GM23338 (cell line): Measurements from ENCODE around the gene LRIG3. TPM values are rescaled to one million over a fixed set of nuclear protein-coding genes. Genes with fewer than 3 reads are reported as not detected.

Experiments used
- ATAC-seq: fragments of 200-7000 bp; cut with Tn5 transposase; 3 replicates; pipeline ENCODE4 v1.9.1; 2020
- DNase-seq: peaks from one replicate; pipeline ENCODE4 v3.0.0-alpha.2; 2015; ENCODE audit warnings: low spot score
- H2AFZ ChIP-seq: fragments of 200-600 bp; sonication (generic); 2 replicates; pipeline ENCODE4 v1.8.0; 2016; ENCODE audit warnings: antibody characterized with exemption, mild to moderate bottlenecking, moderate library complexity
- H3F3A ChIP-seq: fragments of 200-600 bp; sonication (generic); replicated peaks from 2 replicates; pipeline ENCODE4 v1.8.0; 2017; ENCODE audit warnings: antibody characterized with exemption, mixed run types, low read depth
- H3K27ac ChIP-seq: fragments of 200-600 bp; sonication (generic); 2 replicates; pipeline ENCODE4 v1.6.1; 2016; ENCODE audit warnings: low read depth
- H3K27me3 ChIP-seq: fragments of 200-600 bp; sonication (generic); 2 replicates; pipeline ENCODE4 v1.8.0; 2016; ENCODE audit warnings: mild to moderate bottlenecking, mixed run types, moderate library complexity; ENCODE audit not compliant: insufficient read depth
- H3K36me3 ChIP-seq: fragments of 200-600 bp; sonication (generic); 2 replicates; pipeline ENCODE4 v1.8.0; 2016; ENCODE audit warnings: mild to moderate bottlenecking; ENCODE audit not compliant: insufficient read depth
- H3K4me1 ChIP-seq: fragments of 200-600 bp; sonication (generic); 2 replicates; pipeline ENCODE4 v1.8.0; 2016; ENCODE audit warnings: mild to moderate bottlenecking, moderate library complexity; ENCODE audit not compliant: insufficient read depth
- H3K4me2 ChIP-seq: fragments of 200-600 bp; sonication (generic); 2 replicates; pipeline ENCODE4 v1.7.1; 2017; ENCODE audit warnings: mixed run types
- H3K4me3 ChIP-seq: fragments of 200-600 bp; sonication (generic); 2 replicates; pipeline ENCODE4 v1.6.1; 2016; ENCODE audit warnings: mixed run types
- H3K79me2 ChIP-seq: fragments of 200-600 bp; sonication (generic); replicated peaks from 2 replicates; pipeline ENCODE4 v1.8.0; 2017; ENCODE audit warnings: mild to moderate bottlenecking; ENCODE audit not compliant: insufficient read depth
- H3K9me2 ChIP-seq: fragments of 200-600 bp; sonication (generic); 2 replicates; pipeline ENCODE4 v1.8.0; 2017; ENCODE audit not compliant: insufficient read depth
- H4K20me1 ChIP-seq: fragments of 200-600 bp; sonication (generic); replicated peaks from 2 replicates; pipeline ENCODE4 v1.8.0; 2017; ENCODE audit warnings: mild to moderate bottlenecking; ENCODE audit not compliant: insufficient read depth
- H3K27ac Mint-ChIP-seq: 2 replicates; pipeline ENCODE4 v1.8.0; 2020; ENCODE audit warnings: inconsistent platforms, mild to moderate bottlenecking, moderate library complexity, mixed read lengths
- H3K27me3 Mint-ChIP-seq: 3 replicates; pipeline ENCODE4 v1.8.0; 2022; ENCODE audit warnings: low read depth, mild to moderate bottlenecking, moderate library complexity, mixed read lengths, inconsistent platforms; ENCODE audit not compliant: insufficient read depth, poor library complexity
- H3K36me3 Mint-ChIP-seq: 3 replicates; pipeline ENCODE4 v1.8.0; 2021; ENCODE audit warnings: low read depth, mild to moderate bottlenecking, inconsistent platforms, moderate library complexity, mixed read lengths
- H3K4me1 Mint-ChIP-seq: 3 replicates; pipeline ENCODE4 v1.8.0; 2020; ENCODE audit warnings: mild to moderate bottlenecking, inconsistent platforms, mixed read lengths
- H3K4me3 Mint-ChIP-seq: 3 replicates; pipeline ENCODE4 v1.8.0; 2021; ENCODE audit warnings: moderate library complexity, mild to moderate bottlenecking, inconsistent platforms, mixed read lengths
- H3K9me3 Mint-ChIP-seq: 3 replicates; pipeline ENCODE4 v1.8.0; 2020; ENCODE audit warnings: moderate library complexity, mild to moderate bottlenecking, inconsistent platforms, mixed read lengths
- CTCF ChIP-seq, 2 experiments: fragments of 200-600 bp in 1 of 2; sonication (generic) in 1 of 2; conservative IDR thresholded peaks; 2 replicates each; pipeline versions ENCODE4 v1.5.1 to v1.6.1; 2016 to 2017; ENCODE audit warnings: antibody characterized with exemption in 2 of 2, low read depth in 2 of 2, mild to moderate bottlenecking in 2 of 2, moderate library complexity in 1 of 2
- ETS1 ChIP-seq: IDR thresholded peaks from 2 replicates; pipeline ENCODE4 v1.6.1; 2016; ENCODE audit warnings: antibody characterized with exemption
- EZH2 ChIP-seq: fragments of 200-600 bp; sonication (generic); IDR thresholded peaks from one replicate; pipeline ENCODE4 v1.8.0; 2017; ENCODE audit warnings: antibody characterized with exemption, mild to moderate bottlenecking, low read depth; ENCODE audit not compliant: unreplicated experiment
- NANOG ChIP-seq: IDR thresholded peaks from 2 replicates; pipeline ENCODE4 v1.6.1; 2016; ENCODE audit warnings: antibody characterized with exemption, borderline replicate concordance
- POLR2AphosphoS5 ChIP-seq: IDR thresholded peaks from 2 replicates; pipeline ENCODE4 v1.6.1; 2016; ENCODE audit warnings: antibody characterized with exemption, low read depth
- STAT1 ChIP-seq: IDR thresholded peaks from one replicate; pipeline ENCODE4 v1.6.1; 2016; ENCODE audit warnings: antibody characterized with exemption; ENCODE audit not compliant: unreplicated experiment
- ZNF331 ChIP-seq: fragments of 250-450 bp; sonication (Bioruptor Pico); IDR thresholded peaks from 2 replicates; pipeline ENCODE4 v1.5.0; 2020; ENCODE audit warnings: low read depth, mild to moderate bottlenecking, moderate library complexity
- polyA plus RNA-seq: library from polyadenylated mRNA; unstranded; fragments of >200 nt; fragmentation: Nextera tagmentation; extraction: Ambion mirVana; gene quantifications from 2 replicates; pipeline ENCODE4 v1.2.1, GENCODE V29; 2016
- total RNA-seq: library from RNA; depleted of rRNA; stranded (reverse); fragments of >200 nt; shearing (Covaris generic); gene quantifications from 2 replicates; pipeline ENCODE4 v1.2.3, GENCODE V29; 2014
- TF ChIP-seq, protein P1 (sequence below): IDR thresholded peaks from one replicate; pipeline ENCODE4 v1.6.1; 2018; ENCODE audit warnings: antibody characterized with exemption; ENCODE audit not compliant: unreplicated experiment
- TF ChIP-seq, protein P2 (sequence below): fragments of 250-450 bp; sonication (Bioruptor Pico); IDR thresholded peaks from 2 replicates; pipeline ENCODE4 v1.5.0; 2020; ENCODE audit warnings: mild to moderate bottlenecking, moderate library complexity

The LRIG3 gene
- total and polyA plus RNA-seq, 2 experiments from 2014 or later = 1.6 to 7.5 TPM

GRCh38 chr12:58966939-58967338 is 46.6 kb upstream of the LRIG3 start (continued):
- TF ChIP-seq NANOG (no peak), ETS1 (no peak), EZH2 (no peak), ZNF331 (CRISPR knock-in tag) (no peak), STAT1 (no peak), POLR2AphosphoS5 (no peak), CTCF (conservative IDR thresholded peaks at IDR 0.05; ENCODE audit: low read depth in 2 of 2) (no peak)
- TF ChIP-seq, protein P1, sequence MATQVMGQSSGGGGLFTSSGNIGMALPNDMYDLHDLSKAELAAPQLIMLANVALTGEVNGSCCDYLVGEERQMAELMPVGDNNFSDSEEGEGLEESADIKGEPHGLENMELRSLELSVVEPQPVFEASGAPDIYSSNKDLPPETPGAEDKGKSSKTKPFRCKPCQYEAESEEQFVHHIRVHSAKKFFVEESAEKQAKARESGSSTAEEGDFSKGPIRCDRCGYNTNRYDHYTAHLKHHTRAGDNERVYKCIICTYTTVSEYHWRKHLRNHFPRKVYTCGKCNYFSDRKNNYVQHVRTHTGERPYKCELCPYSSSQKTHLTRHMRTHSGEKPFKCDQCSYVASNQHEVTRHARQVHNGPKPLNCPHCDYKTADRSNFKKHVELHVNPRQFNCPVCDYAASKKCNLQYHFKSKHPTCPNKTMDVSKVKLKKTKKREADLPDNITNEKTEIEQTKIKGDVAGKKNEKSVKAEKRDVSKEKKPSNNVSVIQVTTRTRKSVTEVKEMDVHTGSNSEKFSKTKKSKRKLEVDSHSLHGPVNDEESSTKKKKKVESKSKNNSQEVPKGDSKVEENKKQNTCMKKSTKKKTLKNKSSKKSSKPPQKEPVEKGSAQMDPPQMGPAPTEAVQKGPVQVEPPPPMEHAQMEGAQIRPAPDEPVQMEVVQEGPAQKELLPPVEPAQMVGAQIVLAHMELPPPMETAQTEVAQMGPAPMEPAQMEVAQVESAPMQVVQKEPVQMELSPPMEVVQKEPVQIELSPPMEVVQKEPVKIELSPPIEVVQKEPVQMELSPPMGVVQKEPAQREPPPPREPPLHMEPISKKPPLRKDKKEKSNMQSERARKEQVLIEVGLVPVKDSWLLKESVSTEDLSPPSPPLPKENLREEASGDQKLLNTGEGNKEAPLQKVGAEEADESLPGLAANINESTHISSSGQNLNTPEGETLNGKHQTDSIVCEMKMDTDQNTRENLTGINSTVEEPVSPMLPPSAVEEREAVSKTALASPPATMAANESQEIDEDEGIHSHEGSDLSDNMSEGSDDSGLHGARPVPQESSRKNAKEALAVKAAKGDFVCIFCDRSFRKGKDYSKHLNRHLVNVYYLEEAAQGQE = no peak

DNA sequence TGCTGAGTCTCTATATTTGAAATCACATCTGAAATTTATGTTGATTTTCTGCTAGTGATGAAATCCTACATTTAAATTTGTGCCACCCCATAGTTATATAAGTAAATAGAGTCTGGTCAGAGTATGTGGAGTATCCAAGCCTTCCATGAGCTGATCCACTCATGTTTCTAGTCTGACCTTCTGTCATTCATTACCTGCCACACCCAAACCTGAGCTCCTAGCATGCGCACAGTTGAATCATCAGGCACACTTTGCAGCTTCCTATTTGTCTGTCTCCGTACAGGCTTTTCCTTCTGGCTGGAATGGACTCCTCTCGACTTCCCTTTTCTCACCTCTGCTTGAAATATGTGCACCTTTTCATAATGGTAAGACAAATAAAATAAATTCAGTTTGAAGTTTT is 45.3 kb upstream of the LRIG3 start:
- Mint-ChIP-seq H3K27ac (no peak overlapping the region), H3K9me3 (no peaks in the 10 kb centered on the region), H3K4me3 (no peak overlapping the region), H3K4me1 (no peaks in the 10 kb centered on the region; the same call in 1 of the 3 replicates), H3K36me3 (no peaks in the 10 kb centered on the region), H3K27me3 (no peaks in the 10 kb centered on the region)
- no peaks in the 10 kb centered on the region for H3K9me2 ChIP-seq
- H3F3A ChIP-seq = no peaks in the 10 kb centered on the region
- no peak overlapping the region for H3K27ac ChIP-seq
- H3K79me2 ChIP-seq = no peaks in the 10 kb centered on the region
- ATAC-seq = no peak
- no peak for DNase-seq
- H3K27me3 ChIP-seq = no peaks in the 10 kb centered on the region
- no peak overlapping the region for H3K4me2 ChIP-seq
- no peak overlapping the region for H2AFZ ChIP-seq
- no peaks in the 10 kb centered on the region for H3K4me1 ChIP-seq
- no peaks in the 10 kb centered on the region for H3K36me3 ChIP-seq
- TF ChIP-seq ETS1 = no peak
- TF ChIP-seq, protein P2, sequence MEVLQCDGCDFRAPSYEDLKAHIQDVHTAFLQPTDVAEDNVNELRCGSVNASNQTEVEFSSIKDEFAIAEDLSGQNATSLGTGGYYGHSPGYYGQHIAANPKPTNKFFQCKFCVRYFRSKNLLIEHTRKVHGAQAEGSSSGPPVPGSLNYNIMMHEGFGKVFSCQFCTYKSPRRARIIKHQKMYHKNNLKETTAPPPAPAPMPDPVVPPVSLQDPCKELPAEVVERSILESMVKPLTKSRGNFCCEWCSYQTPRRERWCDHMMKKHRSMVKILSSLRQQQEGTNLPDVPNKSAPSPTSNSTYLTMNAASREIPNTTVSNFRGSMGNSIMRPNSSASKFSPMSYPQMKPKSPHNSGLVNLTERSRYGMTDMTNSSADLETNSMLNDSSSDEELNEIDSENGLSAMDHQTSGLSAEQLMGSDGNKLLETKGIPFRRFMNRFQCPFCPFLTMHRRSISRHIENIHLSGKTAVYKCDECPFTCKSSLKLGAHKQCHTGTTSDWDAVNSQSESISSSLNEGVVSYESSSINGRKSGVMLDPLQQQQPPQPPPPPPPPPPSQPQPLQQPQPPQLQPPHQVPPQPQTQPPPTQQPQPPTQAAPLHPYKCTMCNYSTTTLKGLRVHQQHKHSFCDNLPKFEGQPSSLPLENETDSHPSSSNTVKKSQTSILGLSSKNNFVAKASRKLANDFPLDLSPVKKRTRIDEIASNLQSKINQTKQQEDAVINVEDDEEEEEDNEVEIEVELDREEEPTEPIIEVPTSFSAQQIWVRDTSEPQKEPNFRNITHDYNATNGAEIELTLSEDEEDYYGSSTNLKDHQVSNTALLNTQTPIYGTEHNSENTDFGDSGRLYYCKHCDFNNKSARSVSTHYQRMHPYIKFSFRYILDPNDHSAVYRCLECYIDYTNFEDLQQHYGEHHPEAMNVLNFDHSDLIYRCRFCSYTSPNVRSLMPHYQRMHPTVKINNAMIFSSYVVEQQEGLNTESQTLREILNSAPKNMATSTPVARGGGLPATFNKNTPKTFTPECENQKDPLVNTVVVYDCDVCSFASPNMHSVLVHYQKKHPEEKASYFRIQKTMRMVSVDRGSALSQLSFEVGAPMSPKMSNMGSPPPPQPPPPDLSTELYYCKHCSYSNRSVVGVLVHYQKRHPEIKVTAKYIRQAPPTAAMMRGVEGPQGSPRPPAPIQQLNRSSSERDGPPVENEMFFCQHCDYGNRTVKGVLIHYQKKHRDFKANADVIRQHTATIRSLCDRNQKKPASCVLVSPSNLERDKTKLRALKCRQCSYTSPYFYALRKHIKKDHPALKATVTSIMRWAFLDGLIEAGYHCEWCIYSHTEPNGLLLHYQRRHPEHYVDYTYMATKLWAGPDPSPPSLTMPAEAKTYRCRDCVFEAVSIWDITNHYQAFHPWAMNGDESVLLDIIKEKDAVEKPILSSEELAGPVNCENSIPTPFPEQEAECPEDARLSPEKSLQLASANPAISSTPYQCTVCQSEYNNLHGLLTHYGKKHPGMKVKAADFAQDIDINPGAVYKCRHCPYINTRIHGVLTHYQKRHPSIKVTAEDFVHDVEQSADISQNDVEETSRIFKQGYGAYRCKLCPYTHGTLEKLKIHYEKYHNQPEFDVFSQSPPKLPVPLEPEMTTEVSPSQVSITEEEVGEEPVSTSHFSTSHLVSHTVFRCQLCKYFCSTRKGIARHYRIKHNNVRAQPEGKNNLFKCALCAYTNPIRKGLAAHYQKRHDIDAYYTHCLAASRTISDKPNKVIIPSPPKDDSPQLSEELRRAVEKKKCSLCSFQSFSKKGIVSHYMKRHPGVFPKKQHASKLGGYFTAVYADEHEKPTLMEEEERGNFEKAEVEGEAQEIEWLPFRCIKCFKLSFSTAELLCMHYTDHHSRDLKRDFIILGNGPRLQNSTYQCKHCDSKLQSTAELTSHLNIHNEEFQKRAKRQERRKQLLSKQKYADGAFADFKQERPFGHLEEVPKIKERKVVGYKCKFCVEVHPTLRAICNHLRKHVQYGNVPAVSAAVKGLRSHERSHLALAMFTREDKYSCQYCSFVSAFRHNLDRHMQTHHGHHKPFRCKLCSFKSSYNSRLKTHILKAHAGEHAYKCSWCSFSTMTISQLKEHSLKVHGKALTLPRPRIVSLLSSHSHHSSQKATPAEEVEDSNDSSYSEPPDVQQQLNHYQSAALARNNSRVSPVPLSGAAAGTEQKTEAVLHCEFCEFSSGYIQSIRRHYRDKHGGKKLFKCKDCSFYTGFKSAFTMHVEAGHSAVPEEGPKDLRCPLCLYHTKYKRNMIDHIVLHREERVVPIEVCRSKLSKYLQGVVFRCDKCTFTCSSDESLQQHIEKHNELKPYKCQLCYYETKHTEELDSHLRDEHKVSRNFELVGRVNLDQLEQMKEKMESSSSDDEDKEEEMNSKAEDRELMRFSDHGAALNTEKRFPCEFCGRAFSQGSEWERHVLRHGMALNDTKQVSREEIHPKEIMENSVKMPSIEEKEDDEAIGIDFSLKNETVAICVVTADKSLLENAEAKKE (CRISPR knock-in tag) = no peak
- H4K20me1 ChIP-seq = no peaks in the 10 kb centered on the region
- H3K4me3 ChIP-seq = no peak overlapping the region
